ENCODE measurements around the gene MACROD1. TPM values are rescaled to one million over a fixed set of nuclear protein-coding genes. Genes with fewer than 3 reads are reported as not detected.

Gene MACROD1
- polyA plus RNA-seq, 1 experiment, result 8.1 TPM

DNA sequence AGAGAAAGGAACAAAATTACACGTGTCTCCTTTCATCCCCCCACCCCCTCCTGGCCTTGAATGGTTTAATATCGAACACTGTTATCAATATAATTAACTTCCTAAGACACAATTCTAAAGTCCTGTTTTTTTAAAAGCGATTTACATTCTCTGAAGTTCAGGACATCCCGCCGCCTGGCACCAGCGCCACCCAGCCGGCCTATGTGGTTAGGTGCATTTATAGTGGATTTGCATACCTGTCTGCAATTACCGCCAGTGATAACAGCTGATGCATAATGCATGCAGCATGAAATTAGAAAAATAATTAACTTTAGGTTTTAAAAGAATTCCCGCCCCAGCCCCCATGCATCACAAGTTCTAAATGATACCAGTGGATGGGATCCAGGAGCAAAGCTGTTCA is 58.6 kb downstream of the MACROD1 start:
- peaks cover 2% of the 10 kb centered on the region; the same call in 1 of the 2 replicates for H3K9me3 ChIP-seq (ENCODE audit: control insufficient read depth, insufficient read depth, low read length)
- H3K4me3 ChIP-seq (ENCODE audit: low read depth, low read length), result no peak overlapping the region
- DNase-seq (ENCODE audit: low read depth, low spot score), result no peak
- TF ChIP-seq, protein P1, sequence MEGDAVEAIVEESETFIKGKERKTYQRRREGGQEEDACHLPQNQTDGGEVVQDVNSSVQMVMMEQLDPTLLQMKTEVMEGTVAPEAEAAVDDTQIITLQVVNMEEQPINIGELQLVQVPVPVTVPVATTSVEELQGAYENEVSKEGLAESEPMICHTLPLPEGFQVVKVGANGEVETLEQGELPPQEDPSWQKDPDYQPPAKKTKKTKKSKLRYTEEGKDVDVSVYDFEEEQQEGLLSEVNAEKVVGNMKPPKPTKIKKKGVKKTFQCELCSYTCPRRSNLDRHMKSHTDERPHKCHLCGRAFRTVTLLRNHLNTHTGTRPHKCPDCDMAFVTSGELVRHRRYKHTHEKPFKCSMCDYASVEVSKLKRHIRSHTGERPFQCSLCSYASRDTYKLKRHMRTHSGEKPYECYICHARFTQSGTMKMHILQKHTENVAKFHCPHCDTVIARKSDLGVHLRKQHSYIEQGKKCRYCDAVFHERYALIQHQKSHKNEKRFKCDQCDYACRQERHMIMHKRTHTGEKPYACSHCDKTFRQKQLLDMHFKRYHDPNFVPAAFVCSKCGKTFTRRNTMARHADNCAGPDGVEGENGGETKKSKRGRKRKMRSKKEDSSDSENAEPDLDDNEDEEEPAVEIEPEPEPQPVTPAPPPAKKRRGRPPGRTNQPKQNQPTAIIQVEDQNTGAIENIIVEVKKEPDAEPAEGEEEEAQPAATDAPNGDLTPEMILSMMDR (IDR thresholded peaks at IDR 0.05; ENCODE audit: low read depth, low read length), result no peak
- CTCF ChIA-PET, result no interaction called here
- H3K27ac ChIP-seq (ENCODE audit: low read depth, low read length), result no peak overlapping the region
- POLR2A ChIA-PET, result no interaction called here
- H3K27me3 ChIP-seq (ENCODE audit: control insufficient read depth, insufficient read depth, low read length), result peaks cover 26% of the 10 kb centered on the region

DNA sequence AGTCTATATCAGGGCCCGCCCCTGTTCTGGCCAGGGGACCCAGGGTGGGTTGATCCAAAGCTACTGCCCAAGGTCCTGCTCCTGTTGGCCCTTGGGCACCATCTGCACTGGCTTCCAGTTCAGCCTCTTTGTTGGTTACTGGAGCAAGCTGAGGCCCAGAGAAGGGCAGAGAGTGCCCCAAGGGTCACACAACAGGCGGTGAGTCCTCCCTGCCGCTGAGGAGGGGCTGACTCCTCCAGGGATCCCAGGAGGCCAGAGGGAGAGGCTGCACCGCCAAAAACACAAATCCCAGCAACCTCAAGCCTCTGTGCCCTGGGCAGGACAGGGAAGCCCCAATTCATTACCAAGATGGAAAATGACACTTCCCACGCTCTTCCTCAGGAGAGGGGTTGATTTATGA is 61.3 kb downstream of the MACROD1 start:
- TF ChIP-seq, protein P1 (IDR thresholded peaks at IDR 0.05; ENCODE audit: low read depth, low read length), result no peak
- Histone ChIP-seq H3K9me3 (ENCODE audit: control insufficient read depth, insufficient read depth, low read length) (peaks cover 3% of the 10 kb centered on the region; the same call in 1 of the 2 replicates), H3K27ac (ENCODE audit: low read depth, low read length) (no peak overlapping the region), H3K27me3 (ENCODE audit: control insufficient read depth, insufficient read depth, low read length) (peaks cover 48% of the 10 kb centered on the region), H3K4me3 (ENCODE audit: low read depth, low read length) (no peak overlapping the region)
- no peak for DNase-seq (ENCODE audit: low read depth, low spot score)
- ChIA-PET CTCF (no interaction called here), POLR2A (interaction anchor here (0.5 kb wide), 1 partner anchor 80 kb away, joined by 3 read pairs; no protein-coding TSS in a partner anchor)

- Histone ChIP-seq H3K9me3 (ENCODE audit: control insufficient read depth, insufficient read depth, low read length) (peaks cover 3% of the 10 kb centered on the region; the same call in 1 of the 2 replicates), H3K27me3 (ENCODE audit: control insufficient read depth, insufficient read depth, low read length) (peaks cover 51% of the 10 kb centered on the region), H3K4me3 (ENCODE audit: low read depth, low read length) (no peak overlapping the region), H3K27ac (ENCODE audit: low read depth, low read length) (no peak overlapping the region)
- CTCF ChIA-PET, result interaction anchor here (0.7 kb wide), 2 partner anchors 8 to 47 kb away, joined by 3 to 5 read pairs; no protein-coding TSS in a partner anchor
- POLR2A ChIA-PET, result no interaction called here
- no peak for DNase-seq (ENCODE audit: low read depth, low spot score)
- TF ChIP-seq, protein P1 (IDR thresholded peaks at IDR 0.05; ENCODE audit: low read depth, low read length), result no peak
These were observed 62.5 kb downstream of the MACROD1 start for GRCh38 chr11:64103277-64103985.

DNA sequence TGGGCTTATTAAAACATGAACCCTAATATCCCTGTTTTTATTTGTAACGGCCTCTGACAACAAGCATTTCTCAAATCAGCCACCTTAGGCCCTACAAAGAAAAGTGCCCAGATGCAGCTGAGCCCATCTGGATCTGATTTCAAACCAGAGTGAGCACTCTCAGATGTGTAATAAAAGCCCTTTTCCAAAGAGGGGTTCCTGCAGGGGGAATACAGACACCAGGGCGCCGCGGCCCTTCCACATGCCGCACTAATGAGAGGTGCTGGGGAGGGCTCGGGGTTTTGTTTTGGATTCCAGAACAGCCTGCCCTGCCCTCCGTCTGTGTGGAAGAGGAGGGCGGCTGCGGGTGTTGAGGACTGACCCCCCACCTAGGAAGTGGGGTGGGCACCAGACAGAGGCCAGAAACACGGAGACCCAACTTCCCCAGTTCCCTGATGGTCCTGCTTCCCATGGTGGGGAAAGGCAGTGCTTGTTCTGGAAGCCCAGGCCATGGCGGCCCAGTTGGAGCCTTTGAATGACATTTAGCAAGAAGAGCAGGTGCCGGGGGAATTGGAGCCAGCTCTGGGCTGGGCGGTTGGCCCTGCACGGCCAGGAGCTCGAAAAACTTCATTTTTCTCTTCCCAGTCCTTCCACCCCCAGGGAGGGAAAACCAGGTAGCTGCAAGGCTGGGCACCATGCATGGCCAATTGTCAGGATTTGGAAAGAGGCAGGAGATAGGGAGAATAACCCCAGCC is 63.7 kb downstream of the MACROD1 start:
- no peak for DNase-seq (ENCODE audit: low read depth, low spot score)
- POLR2A ChIA-PET, result no interaction called here
- H3K27me3 ChIP-seq (ENCODE audit: control insufficient read depth, insufficient read depth, low read length), result peaks cover 61% of the 10 kb centered on the region
- TF ChIP-seq, protein P1 (IDR thresholded peaks at IDR 0.05; ENCODE audit: low read depth, low read length), result no peak
- no peak overlapping the region for H3K4me3 ChIP-seq (ENCODE audit: low read depth, low read length)
- peaks cover 3% of the 10 kb centered on the region; the same call in 1 of the 2 replicates for H3K9me3 ChIP-seq (ENCODE audit: control insufficient read depth, insufficient read depth, low read length)
- CTCF ChIA-PET, result no interaction called here
- no peak overlapping the region for H3K27ac ChIP-seq (ENCODE audit: low read depth, low read length)

- POLR2A ChIA-PET, result no interaction called here
These were observed 64.5 kb downstream of the MACROD1 start for GRCh38 chr11:64101461-64101860.

More at GRCh38 chr11:64101461-64101860, 64.5 kb downstream of the MACROD1 start:
- TF ChIP-seq, protein P1 (IDR thresholded peaks at IDR 0.05; ENCODE audit: low read depth, low read length), result no peak
- H3K27ac ChIP-seq (ENCODE audit: low read depth, low read length), result no peak overlapping the region
- H3K27me3 ChIP-seq (ENCODE audit: control insufficient read depth, insufficient read depth, low read length), result peaks cover 62% of the 10 kb centered on the region
- DNase-seq (ENCODE audit: low read depth, low spot score), result no peak
- H3K4me3 ChIP-seq (ENCODE audit: low read depth, low read length), result no peak overlapping the region
- peaks cover 3% of the 10 kb centered on the region; the same call in 1 of the 2 replicates for H3K9me3 ChIP-seq (ENCODE audit: control insufficient read depth, insufficient read depth, low read length)
- CTCF ChIA-PET, result no interaction called here

Data from AG04450 (cell line).